Tibial nerve (tissue), 4 donors: ENCODE data around the gene METTL23.

Experiments used
- EP300 ChIP-seq, 2 donors: sonication (generic); formaldehyde crosslinking; IDR thresholded peaks; one replicate each; pipeline ENCODE4 v1.6.1; 2017; ENCODE audit warnings: antibody characterized with exemption in 2 of 2, mild to moderate bottlenecking in 1 of 2
- TF ChIP-seq, protein P1 (sequence below), 5 experiments: fragments of 200-600 bp in 3 of 5; fragments of 450-650 bp in 2 of 5; sonication (generic) in 3 of 5; IDR thresholded peaks; one replicate each; pipeline ENCODE4 v1.5.1; 2016 to 2019; ENCODE audit warnings: antibody characterized with exemption in 5 of 5, mild to moderate bottlenecking in 3 of 5, moderate library complexity in 2 of 5

DNA sequence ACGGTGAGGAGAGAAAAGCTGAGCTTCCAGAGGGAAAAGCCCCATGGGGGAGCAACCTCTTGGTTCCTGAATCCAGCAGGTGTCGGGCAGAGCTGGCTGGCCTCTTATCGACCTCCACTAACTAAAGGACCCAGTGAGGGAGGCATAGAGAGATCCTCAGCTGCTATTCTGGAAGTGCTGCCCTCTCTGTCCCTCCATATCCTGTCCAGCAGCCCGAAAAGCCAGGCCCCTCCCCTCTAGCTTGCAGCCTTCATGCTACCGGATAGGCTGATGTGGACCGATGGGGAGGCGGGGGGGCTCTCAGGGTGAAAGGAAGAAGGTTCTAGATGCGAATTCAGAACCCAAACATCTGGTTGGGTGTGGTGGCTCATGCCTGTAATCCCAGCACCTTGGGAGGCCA, 40.8 kb upstream of the METTL23 start:
- TF ChIP-seq, protein P1, sequence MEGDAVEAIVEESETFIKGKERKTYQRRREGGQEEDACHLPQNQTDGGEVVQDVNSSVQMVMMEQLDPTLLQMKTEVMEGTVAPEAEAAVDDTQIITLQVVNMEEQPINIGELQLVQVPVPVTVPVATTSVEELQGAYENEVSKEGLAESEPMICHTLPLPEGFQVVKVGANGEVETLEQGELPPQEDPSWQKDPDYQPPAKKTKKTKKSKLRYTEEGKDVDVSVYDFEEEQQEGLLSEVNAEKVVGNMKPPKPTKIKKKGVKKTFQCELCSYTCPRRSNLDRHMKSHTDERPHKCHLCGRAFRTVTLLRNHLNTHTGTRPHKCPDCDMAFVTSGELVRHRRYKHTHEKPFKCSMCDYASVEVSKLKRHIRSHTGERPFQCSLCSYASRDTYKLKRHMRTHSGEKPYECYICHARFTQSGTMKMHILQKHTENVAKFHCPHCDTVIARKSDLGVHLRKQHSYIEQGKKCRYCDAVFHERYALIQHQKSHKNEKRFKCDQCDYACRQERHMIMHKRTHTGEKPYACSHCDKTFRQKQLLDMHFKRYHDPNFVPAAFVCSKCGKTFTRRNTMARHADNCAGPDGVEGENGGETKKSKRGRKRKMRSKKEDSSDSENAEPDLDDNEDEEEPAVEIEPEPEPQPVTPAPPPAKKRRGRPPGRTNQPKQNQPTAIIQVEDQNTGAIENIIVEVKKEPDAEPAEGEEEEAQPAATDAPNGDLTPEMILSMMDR (IDR thresholded peaks at IDR 0.05): no peak
- no peak for TF ChIP-seq EP300 (IDR thresholded peaks at IDR 0.05)
